ENCODE data around the gene NOTCH4.

DNA sequence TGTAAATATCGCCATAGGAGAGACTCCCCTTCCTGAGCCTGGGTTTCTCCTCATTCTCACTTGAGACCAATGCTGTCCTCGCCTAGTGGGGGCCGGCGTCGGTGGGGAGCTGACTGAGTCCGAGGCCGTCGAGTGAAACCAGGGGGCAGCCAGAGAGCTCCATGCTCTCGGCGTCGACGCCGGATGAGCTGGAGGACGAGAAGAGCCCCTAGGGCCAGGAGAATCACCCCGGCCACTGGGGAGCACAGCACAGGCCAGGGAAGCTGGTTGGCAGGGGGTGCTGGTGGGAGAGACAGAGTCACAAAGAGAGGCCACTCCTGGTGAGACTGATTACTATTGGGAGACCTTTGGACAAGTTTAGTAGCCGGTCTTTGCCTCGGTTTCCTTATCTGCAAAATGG lies 25.0 kb downstream of the NOTCH4 start:
- TF ChIP-seq EZH2 (IDR thresholded peaks at IDR 0.05; ENCODE audit: borderline replicate concordance, low read depth, low read length) (no peak), ZNF75A (CRISPR knock-in tag; IDR thresholded peaks at IDR 0.05) (no peak), TAF1 (IDR thresholded peaks at IDR 0.05; ENCODE audit: control insufficient read depth, extremely low read depth, insufficient read depth, low read length, severe bottlenecking) (no peak), SMARCA5 (IDR thresholded peaks at IDR 0.05) (no peak), HDAC6 (IDR thresholded peaks at IDR 0.05; ENCODE audit: low read depth, low read length) (no peak), RFX5 (IDR thresholded peaks at IDR 0.05; ENCODE audit: low read depth, low read length) (no peak), BACH1 (tag; IDR thresholded peaks at IDR 0.05) (no peak), ZNF384 (IDR thresholded peaks at IDR 0.05; ENCODE audit: low read depth, low read length) (no peak), NFXL1 (CRISPR knock-in tag; IDR thresholded peaks at IDR 0.05) (no peak), COPS2 (conservative IDR thresholded peaks at IDR 0.05) (no peak)
- TF ChIP-seq, protein P1, sequence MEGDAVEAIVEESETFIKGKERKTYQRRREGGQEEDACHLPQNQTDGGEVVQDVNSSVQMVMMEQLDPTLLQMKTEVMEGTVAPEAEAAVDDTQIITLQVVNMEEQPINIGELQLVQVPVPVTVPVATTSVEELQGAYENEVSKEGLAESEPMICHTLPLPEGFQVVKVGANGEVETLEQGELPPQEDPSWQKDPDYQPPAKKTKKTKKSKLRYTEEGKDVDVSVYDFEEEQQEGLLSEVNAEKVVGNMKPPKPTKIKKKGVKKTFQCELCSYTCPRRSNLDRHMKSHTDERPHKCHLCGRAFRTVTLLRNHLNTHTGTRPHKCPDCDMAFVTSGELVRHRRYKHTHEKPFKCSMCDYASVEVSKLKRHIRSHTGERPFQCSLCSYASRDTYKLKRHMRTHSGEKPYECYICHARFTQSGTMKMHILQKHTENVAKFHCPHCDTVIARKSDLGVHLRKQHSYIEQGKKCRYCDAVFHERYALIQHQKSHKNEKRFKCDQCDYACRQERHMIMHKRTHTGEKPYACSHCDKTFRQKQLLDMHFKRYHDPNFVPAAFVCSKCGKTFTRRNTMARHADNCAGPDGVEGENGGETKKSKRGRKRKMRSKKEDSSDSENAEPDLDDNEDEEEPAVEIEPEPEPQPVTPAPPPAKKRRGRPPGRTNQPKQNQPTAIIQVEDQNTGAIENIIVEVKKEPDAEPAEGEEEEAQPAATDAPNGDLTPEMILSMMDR (IDR thresholded peaks at IDR 0.05 in 2 of 3, conservative IDR thresholded peaks at IDR 0.05 in 1 of 3; ENCODE audit: insufficient read depth in 2 of 3, low read depth in 1 of 3, low read length in 3 of 3) = no peak
- TF ChIP-seq, protein P2, sequence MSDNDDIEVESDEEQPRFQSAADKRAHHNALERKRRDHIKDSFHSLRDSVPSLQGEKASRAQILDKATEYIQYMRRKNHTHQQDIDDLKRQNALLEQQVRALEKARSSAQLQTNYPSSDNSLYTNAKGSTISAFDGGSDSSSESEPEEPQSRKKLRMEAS (CRISPR knock-in tag; IDR thresholded peaks at IDR 0.05) = no peak
- TF ChIP-seq, protein P3, sequence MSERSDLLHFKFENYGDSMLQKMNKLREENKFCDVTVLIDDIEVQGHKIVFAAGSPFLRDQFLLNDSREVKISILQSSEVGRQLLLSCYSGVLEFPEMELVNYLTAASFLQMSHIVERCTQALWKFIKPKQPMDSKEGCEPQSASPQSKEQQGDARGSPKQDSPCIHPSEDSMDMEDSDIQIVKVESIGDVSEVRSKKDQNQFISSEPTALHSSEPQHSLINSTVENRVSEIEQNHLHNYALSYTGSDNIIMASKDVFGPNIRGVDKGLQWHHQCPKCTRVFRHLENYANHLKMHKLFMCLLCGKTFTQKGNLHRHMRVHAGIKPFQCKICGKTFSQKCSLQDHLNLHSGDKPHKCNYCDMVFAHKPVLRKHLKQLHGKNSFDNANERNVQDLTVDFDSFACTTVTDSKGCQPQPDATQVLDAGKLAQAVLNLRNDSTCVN (CRISPR knock-in tag; IDR thresholded peaks at IDR 0.05) = no peak

Measured in K562 (cell line).